HUES64 (cell line): Measurements from ENCODE around the gene IL4R.

Experiments
- H3K27ac ChIP-seq: 2 replicates; pipeline ENCODE4 v1.7.0; 2013; ENCODE audit warnings: low read depth, low read length, inconsistent platforms
- H3K27me3 ChIP-seq: 2 replicates; pipeline ENCODE4 v1.6.1; 2013; ENCODE audit warnings: mild to moderate bottlenecking, low read length; ENCODE audit not compliant: insufficient read depth
- H3K36me3 ChIP-seq: 2 replicates; pipeline ENCODE4 v1.6.1; 2013; ENCODE audit warnings: mild to moderate bottlenecking, low read length; ENCODE audit not compliant: insufficient read depth
- H3K4me1 ChIP-seq: 2 replicates; pipeline ENCODE4 v1.6.1; 2013; ENCODE audit warnings: mild to moderate bottlenecking, low read length, moderate library complexity; ENCODE audit not compliant: insufficient read depth
- H3K4me3 ChIP-seq: 2 replicates; pipeline ENCODE4 v1.5.1; 2013; ENCODE audit warnings: mild to moderate bottlenecking, low read length, moderate library complexity
- H3K9ac ChIP-seq: 2 replicates; pipeline ENCODE4 v1.6.1; 2013; ENCODE audit warnings: mild to moderate bottlenecking, low read depth, low read length
- H3K9me3 ChIP-seq: 2 replicates; pipeline ENCODE4 v1.6.1; 2013; ENCODE audit warnings: low read depth, low read length; ENCODE audit not compliant: insufficient read depth
- WGBS: fragments of 150-250, 120-280 bp; methylation state at CpG from one replicate; pipeline ENCODE4 v1.1.7; 2013; ENCODE audit warnings: missing lambda C conversion rate; 5-methylcytosine and 5-hydroxymethylcytosine counted together

Gene IL4R

GRCh38 chr16:27317320-27317719 is 3.5 kb downstream of the IL4R start:
- 85% methylated on average over 7 of the region's 7 CpGs for WGBS
- peaks cover 11% of the 10 kb centered on the region; the same call in 1 of the 2 replicates for H3K27me3 ChIP-seq
- no peaks in the 10 kb centered on the region for H3K9me3 ChIP-seq
- no peak overlapping the region for H3K27ac ChIP-seq
- peaks cover 8% of the 10 kb centered on the region; the same call in 1 of the 2 replicates for H3K4me1 ChIP-seq
- H3K9ac ChIP-seq: no peak overlapping the region
- H3K4me3 ChIP-seq: no peak overlapping the region
- no peaks in the 10 kb centered on the region for H3K36me3 ChIP-seq

GRCh38 chr16:27317738-27318391 is 4.1 kb downstream of the IL4R start:
- Histone ChIP-seq H3K36me3 (no peaks in the 10 kb centered on the region), H3K9ac (no peak overlapping the region), H3K4me3 (no peak overlapping the region), H3K4me1 (peaks cover 8% of the 10 kb centered on the region; the same call in 1 of the 2 replicates), H3K27me3 (peaks cover 9% of the 10 kb centered on the region; the same call in 1 of the 2 replicates), H3K27ac (no peak overlapping the region), H3K9me3 (no peaks in the 10 kb centered on the region)
- 94% methylated on average over 10 of the region's 10 CpGs for WGBS

- Histone ChIP-seq H3K9ac (no peak overlapping the region), H3K4me1 (peaks cover 8% of the 10 kb centered on the region; the same call in 1 of the 2 replicates), H3K9me3 (no peaks in the 10 kb centered on the region), H3K4me3 (no peak overlapping the region), H3K27ac (no peak overlapping the region), H3K27me3 (0 out of 2 replicates have a peak, but pooled peaks cover 2% of the 10 kb centered on the region), H3K36me3 (no peaks in the 10 kb centered on the region)
- WGBS: 72% methylated on average over 18 of the region's 18 CpGs
Observed at GRCh38 chr16:27318392-27319256, 4.8 kb downstream of the IL4R start.

GRCh38 chr16:27319257-27319965 is 5.6 kb downstream of the IL4R start:
- H3K27ac ChIP-seq: no peak overlapping the region
- no peak overlapping the region for H3K9ac ChIP-seq
- H3K4me3 ChIP-seq: no peak overlapping the region
- no peaks in the 10 kb centered on the region for H3K36me3 ChIP-seq
- peaks cover 13% of the 10 kb centered on the region; the same call in 1 of the 2 replicates for H3K4me1 ChIP-seq
- 94% methylated on average over 13 of the region's 13 CpGs for WGBS
- no peaks in the 10 kb centered on the region for H3K9me3 ChIP-seq
- 0 out of 2 replicates have a peak, but pooled peaks cover 2% of the 10 kb centered on the region for H3K27me3 ChIP-seq

- Histone ChIP-seq H3K27me3 (no peaks in the 10 kb centered on the region), H3K9ac (no peak overlapping the region), H3K27ac (no peak overlapping the region), H3K4me3 (no peak overlapping the region), H3K4me1 (0 out of 2 replicates have a peak, but pooled peaks cover 15% of the 10 kb centered on the region), H3K36me3 (no peaks in the 10 kb centered on the region), H3K9me3 (no peaks in the 10 kb centered on the region)
- WGBS: 93% methylated on average over 12 of the region's 12 CpGs
Observed at GRCh38 chr16:27320261-27321012, 6.7 kb downstream of the IL4R start.

GRCh38 chr16:27321013-27321915 is 7.5 kb downstream of the IL4R start:
- H3K27me3 ChIP-seq: no peaks in the 10 kb centered on the region
- no peak overlapping the region for H3K27ac ChIP-seq
- no peak overlapping the region for H3K4me3 ChIP-seq
- H3K9ac ChIP-seq: no peak overlapping the region
- 95% methylated on average over 7 of the region's 7 CpGs for WGBS
- peaks cover 22% of the 10 kb centered on the region; the same call in 1 of the 2 replicates for H3K4me1 ChIP-seq
- H3K9me3 ChIP-seq: no peaks in the 10 kb centered on the region
- no peaks in the 10 kb centered on the region for H3K36me3 ChIP-seq

- Histone ChIP-seq H3K27me3 (no peaks in the 10 kb centered on the region), H3K9ac (no peak overlapping the region), H3K27ac (no peak overlapping the region), H3K4me3 (no peak overlapping the region), H3K36me3 (no peaks in the 10 kb centered on the region), H3K9me3 (no peaks in the 10 kb centered on the region), H3K4me1 (peaks cover 32% of the 10 kb centered on the region; the same call in 1 of the 2 replicates)
- WGBS: 87% methylated on average over 9 of the region's 9 CpGs
Observed at GRCh38 chr16:27322858-27323780, 9.3 kb downstream of the IL4R start.

- 77% methylated on average over 13 of the region's 13 CpGs for WGBS
- 0 out of 2 replicates have a peak, but pooled peaks cover 2% of the 10 kb centered on the region for H3K9me3 ChIP-seq
- no peaks in the 10 kb centered on the region for H3K27me3 ChIP-seq
- H3K4me3 ChIP-seq: no peak overlapping the region
- H3K27ac ChIP-seq: peak overlapping the region; percentile 45; the same call in 1 of the 2 replicates
- H3K36me3 ChIP-seq: no peaks in the 10 kb centered on the region
- H3K4me1 ChIP-seq: peaks cover 24% of the 10 kb centered on the region; the same call in 1 of the 2 replicates
- no peak overlapping the region for H3K9ac ChIP-seq
Observed at GRCh38 chr16:27323781-27324561, 10.2 kb downstream of the IL4R start.
